HG03457 (cell line): Measurements from ENCODE around the gene CTDSPL.
A peak's percentile ranks its signal among the peaks of the same experiment; 100 is the strongest.
"Not testable (repeated sequence)": the region's sequence is repeated elsewhere in the genome, so short reads cannot be mapped to it uniquely, and the experiment has no call there.

Experiments used
- ATAC-seq: cut with Tn5 transposase; IDR thresholded peaks from one replicate; pipeline ENCODE4 v1.9.1; 2021; ENCODE audit warnings: moderate number of reproducible peaks; ENCODE audit not compliant: unreplicated experiment

Gene CTDSPL

DNA sequence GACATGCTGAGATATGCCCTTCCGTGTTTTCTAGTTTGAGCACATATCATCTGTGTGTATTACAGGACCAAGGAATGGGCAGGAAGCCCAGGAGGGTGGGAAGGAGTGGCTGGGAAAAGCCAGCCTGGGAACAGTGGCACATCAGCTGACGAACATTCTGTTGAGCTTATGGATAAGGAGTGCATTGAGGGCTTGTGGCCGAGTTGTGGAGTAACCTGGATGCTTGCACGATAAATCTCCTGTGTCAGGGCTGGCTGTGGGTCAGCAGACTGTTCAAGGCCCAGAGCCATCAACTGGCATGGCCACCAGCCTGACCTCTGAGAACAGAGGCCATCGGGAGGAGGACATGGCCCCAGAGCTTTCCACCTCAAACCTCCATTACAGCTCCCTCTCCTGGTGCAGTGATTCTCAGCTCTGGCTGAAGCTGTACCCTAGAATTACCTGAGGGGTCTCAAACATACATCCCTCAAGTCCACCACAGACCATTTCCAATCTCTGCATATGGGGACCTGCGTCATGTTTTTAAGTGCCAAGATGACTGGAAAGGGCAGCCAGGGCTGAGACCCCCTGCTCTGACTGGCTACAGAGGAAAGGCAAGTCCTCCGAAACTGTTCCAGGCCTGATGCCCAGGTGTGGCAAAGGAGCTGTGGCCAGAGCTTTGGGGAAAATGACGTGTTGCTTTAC lies 124.1 kb downstream of the CTDSPL start:
- no peak for ATAC-seq

DNA sequence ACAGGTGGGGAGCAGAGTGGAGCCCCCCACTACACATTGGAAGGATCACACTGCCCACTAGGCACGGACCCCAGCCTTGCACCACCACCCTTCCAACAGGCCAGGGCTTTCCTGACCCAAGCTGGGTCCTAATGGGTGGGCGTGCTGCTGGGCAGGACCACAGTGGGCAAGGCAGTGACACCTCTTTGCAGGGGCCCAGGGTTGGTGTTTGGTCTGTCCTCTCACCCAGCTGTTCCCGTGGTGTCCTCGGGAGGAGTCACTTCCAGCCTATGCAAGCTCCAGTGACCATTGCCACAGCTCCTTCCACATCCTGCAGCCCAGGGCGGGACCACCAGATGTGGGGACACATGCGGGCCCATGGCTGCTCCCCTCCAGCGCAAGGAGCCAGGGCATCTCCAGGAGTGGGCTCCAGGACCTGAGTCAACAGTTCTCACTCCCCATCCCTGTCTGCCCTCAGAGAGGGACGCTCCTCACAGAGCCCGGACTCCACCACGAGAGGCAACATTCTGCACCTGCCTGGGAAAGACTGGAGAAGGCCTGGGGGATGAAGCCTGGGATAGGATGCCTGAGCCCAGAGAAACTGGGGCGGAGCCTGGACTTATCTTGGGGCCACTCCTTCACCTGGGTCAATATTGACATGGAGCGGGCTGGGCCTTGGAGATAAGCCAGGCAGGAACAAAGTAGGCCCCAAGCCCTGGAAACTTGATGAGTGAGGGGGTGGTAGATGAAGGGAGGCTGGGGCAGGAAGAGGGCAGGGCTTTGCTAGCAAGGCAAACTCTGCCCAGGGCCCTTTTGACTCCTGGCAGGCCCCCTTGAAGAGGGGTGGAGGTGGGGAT lies 125.0 kb downstream of the CTDSPL start:
- no peak for ATAC-seq

DNA sequence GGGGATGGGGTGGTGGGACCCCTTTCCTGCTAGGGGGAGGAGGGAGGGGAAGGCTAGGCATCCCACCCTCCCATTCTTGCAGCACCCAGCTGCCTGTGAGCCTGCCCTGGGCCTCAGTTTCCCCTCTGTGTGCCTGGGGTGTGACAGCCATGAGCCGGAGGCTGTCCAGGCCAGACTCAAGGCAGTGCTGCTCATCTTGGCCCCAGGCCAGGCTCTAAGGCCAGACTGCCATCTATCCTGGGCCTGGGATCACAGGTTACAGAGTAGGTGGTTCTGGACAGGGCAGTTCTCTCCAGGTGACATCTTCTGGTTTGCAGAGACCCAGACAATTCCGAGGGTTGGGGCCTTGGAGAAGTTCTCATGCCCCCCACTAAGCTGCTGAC lies 125.6 kb downstream of the CTDSPL start:
- no peak for ATAC-seq

DNA sequence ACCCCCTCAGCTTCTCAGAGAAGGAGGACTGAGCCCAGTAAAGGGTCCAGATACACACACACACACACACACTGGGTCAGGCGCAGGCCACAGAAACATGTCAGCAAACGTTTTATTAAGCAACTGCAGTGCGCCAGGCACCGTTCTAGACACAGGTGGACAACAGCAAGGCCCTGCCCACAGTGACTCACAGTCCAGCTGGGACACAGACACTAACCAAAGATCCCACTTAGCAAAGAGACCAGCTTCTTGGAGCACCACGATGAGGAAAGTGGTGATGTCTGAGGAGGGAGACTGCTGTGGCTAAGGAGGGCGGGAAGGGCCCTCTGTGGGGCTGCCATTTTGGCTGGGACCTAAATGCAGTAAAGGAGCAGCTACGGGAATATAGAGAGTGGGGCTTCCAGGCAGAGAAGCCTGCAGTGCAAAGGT lies 126.1 kb downstream of the CTDSPL start:
- no peak for ATAC-seq

DNA sequence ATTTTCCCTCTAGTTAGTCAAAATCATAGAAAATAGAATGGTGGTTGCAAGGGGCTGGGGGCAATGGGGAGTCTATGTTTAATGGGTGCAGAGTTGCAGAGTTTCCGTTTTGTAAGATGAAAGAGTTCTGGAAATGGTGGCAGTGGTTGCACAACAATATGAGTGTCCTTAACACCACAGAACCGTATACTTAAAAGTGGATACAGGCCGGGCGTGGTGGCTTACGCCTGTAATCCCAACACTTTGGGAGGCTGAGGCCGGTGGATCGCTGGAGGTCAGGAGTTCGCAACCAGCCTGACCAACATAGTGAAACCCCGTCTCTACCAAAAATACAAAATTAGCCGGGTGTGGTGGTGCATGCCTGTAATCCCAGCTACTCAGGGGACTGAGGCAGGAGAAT lies 126.7 kb downstream of the CTDSPL start:
- not testable (repeated sequence) for ATAC-seq

DNA sequence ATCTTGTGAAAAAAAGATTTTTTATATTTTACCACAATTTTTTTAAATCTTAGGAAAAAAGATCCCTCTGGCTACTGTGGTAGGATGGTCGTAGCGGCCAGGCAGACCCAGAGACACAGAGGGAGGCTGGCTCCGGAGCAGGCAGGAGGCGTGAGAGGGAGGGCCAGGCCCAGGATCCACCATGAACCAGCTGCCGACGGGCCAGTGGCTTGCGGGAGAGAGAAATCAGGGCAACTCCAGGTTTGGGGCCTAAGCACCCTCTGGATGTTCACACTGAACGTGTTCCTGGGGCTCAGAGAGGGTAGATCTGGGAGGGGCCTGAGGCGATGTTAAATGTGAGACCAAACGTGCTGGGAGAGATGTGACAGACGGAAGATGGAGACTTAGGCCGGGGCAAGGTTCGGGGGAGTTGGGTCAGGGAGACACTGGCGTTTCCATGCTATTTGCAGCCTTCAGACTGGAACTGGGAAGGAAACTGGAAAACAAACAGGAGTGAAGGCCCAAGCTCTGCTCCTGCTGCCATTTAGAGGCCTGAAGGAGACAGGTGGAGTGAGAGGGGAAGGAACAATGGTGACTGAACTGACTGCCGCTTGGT lies 127.3 kb downstream of the CTDSPL start:
- ATAC-seq, result no peak

DNA sequence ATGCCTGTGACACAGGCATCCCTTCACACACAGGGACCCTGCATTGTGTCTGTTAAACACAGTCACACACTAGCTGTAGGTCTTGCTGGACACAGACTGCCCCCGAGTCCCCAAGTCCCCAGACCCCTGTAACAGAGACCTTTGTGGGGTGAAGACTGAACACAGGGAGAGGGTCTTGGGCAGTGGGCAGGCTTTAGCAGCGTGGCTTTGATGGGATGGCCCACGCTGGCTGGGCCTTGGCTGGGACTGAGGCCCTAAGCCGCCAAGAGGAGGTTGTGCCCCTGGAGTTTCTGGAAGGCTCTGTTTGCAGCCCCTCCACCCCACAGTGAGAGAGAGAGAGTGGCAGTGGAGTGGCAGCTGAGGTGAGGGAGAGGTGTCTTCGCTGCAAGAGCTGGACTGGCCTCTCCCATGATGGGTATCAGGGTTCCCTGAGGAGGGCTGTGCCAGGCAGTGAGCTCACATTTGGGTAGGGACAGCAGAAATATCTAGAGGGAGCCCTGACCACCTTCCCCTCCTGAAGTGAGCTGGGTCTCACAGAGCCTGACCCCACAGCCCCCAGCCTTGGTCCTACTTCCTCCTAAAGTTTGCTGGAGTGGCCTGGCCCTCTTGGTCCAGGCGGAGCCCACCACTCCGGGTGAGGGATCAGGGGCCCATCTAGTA lies 128.3 kb downstream of the CTDSPL start:
- no peak for ATAC-seq

DNA sequence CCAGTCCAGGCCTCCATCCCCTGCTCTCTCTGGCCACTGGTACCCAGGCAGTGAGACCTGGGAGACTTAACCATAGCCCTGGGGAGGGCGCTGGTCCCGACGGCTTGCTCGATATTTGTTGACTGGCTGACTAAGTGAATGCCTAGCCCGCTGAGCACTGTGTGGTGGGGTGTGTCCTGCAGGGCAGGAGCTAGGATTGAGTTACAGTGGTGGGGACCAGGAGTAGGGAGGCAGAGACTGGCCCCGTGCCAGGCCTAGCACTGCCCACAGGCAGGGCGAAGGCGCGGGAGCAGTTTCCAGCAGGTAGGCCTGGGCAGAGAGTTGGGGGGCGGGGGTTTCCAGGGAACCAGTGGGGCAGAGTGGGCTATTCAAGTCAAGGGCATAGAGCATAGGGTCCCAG lies 128.8 kb downstream of the CTDSPL start, which contains the start of gene VILL:
TSS of gene VILL (plus strand) at position 260 of the 400 bp plus-strand sequence. CDS start 2,887 bp downstream, outside the sequence.
- no peak for ATAC-seq

DNA sequence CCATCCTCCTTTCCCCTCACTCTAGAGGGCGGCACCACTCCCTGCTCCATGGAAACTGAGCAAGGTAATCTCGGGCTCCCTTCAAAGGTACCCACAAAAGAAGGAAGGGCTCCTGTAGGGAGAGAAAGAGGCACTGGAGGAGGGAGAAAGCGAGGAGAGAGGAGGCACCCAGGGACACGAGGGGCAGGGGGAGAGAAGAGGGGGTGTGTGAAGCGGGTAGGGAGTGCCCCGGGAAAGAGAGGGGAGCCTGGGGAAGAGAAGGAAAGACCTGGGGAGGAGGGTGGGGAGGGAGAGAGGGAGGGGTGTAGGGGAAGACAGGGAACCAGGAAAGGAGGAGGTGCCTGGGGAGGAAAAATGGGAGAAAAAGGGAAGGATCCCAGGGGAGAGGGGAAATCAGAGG lies 129.4 kb downstream of the CTDSPL start:
- ATAC-seq, result no peak

DNA sequence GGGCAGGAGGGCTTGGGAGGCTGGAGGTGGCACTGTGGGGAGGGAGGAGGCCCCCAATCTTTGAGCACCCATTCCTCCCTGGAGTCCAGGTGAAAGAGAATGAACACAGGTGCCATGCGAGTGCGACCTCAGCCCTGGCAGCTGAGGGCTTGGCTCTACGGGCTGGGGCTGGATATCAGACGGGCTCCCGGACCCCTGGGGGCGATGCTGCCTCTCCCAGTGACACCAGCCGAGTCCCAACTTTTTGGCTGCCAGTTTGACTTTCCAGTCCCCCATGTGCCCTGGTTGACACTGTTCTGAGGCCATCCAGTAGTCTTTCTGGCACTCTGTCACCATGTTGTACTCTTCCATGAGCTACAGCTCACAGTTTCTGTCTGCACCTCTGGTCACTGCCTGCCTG lies 130.1 kb downstream of the CTDSPL start:
- ATAC-seq, result no peak

DNA sequence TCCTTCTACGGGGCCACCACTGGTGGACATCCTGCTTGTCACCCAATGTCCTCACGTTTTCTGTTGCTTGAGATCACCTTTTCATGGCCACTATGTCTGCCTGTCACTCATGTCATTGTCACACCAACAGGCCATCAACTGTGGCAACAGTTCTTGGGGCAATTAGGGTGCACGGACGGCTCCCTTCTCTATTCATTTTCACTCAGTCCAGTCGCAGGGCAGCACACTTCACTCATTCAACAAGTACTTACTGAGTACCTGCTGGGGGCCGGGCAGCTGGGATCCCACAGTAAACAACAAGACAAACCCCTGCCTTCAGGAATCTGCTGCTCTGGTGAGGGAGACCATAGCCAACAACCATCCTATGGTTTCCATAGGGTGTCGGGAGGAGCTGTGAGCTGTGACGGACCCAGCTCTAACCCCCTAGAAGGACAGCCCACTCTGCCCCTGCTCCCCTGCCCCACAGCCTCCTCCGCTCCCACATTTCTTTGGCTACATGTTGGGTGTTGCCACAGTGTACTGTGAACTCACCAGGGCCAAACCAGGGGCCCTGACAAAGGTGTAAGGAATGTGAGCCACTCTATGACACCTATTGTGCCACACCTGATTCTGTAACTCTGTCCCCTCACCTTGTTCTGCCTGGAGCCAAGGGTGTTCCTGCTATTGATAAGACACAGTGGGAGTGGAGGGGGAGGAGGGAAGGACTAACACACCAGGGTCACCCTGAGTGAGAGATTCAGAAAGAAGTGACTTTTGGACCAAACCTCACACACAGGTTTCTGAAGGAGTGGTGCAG lies 130.8 kb downstream of the CTDSPL start:
- no peak for ATAC-seq

DNA sequence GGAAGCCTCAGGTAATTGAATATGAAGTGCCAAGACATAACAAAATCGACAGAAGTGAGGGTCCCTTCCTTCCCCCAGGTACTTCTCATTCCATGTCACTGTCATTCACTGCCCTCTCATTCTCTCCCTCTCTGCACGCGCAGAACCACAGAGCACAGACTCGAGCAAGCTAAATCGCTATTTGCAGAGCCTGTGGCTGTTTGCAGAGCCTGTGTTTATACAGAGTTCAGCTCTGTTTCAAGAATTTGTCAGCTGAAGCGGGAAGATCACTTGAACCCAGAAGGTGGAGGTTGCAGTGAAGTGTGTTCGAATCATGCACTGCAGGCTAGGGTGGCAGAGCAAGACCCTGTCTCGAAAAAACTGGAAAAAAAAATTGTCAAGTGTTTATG lies 131.4 kb downstream of the CTDSPL start:
- no peak for ATAC-seq

DNA sequence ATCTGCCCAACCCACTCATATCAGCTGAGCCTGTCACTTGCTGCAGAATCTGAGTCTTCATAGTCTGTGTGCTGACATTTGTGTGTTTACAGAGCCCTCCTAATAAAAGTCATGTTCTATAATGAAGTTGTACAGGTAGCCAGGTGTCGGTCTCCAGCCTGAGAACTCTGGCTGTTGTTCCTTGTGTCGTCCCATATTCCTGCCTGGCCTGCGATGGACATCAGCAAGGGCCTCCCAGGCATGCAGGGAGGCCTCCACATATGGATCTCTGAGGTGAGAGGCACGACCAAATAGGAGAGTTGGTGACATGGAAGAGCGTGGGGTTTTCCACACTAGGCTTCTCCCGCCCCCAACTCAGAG lies 131.8 kb downstream of the CTDSPL start:
- no peak for ATAC-seq

DNA sequence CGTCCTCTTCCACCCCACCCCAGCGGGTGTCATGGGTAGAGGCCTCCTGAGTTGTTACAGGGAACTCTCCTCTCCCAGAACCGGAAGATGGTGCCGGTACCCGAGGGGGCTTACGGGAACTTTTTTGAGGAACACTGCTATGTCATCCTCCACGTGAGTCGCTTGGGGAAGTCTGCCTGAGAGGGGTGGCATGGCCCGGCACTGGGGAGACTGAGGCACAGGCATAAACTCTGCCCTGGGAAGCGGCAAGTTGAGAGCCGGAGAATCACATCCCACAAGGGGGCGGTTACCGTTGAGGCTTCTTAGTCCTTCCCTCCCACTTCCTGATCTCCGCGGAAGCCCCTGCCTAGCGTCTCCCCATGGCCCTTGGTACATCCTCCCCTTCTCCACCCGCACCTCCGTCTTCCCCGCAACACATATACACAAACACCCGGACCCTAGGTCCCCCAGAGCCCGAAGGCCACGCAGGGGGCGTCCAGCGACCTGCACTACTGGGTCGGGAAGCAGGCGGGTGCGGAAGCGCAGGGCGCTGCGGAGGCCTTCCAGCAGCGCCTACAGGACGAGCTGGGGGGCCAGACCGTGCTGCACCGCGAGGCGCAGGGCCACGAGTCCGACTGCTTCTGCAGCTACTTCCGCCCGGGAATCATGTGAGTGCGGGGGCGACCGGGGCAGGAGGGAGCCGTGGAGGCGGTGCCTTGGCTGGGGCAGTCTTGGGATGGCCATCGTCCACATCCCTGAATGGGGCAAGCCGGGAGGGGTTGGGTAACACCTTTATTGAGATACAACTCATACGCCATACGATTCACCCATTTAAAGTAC lies 132.3 kb downstream of the CTDSPL start:
- ATAC-seq, result peak; percentile 49

DNA sequence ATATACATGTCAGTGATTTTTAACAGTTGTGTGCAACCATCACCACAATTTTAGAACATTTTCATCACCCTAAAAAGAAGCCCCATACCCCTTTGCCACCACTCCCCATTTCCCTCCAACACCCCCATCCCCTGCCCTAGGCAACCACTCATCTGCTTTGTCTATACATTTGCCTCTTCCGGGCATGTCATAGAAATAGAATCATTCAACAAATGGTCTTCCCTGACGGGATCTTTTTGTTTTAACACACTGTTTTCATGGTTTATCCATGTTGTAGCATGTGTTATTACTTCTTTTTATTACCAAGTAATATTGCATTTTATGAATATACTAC lies 132.9 kb downstream of the CTDSPL start:
- ATAC-seq, result no peak

DNA sequence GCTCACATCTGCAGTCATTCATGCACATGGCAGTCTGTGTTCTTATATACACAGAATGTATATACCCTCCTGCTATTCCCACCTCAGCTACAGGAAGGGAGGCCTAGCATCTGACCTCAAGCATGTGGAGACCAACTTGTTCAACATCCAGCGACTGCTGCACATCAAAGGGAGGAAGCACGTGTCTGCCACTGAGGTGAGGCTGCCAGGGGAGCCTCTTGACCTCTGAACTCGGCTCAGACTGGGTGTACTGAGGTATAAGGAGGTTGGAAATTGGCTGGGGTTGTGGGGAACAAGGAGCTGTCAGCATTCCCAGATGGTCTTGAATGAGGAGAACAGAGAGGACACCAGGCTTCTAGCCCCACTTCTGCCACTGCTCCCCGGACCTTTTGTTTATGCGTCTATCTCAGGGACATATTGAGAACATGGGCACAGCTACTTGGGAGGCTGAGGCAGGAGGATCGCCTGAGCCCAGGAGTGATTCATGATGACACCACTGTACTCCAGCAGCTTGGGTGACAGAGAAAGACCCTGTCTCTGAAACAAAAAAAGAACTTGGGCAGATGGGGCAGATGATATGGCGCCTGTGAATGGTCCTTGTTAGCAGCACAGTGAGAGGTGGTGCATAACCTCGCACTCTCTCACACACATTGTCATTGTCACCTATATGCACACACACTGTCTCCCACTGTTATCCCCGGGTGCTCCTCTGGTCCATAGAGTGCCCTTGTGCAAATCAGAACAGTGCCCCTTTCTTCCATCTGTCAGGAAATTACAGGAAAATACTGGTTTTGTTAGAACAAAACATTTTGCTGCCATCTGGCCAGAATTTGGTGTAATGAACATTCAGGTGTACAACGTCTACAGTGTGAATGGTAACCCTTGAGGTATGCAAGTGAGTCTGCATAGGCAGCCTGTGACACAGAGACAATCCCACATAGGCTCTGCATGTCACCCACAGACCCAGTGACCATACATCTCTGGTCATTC lies 134.3 kb downstream of the CTDSPL start:
- no peak for ATAC-seq

DNA sequence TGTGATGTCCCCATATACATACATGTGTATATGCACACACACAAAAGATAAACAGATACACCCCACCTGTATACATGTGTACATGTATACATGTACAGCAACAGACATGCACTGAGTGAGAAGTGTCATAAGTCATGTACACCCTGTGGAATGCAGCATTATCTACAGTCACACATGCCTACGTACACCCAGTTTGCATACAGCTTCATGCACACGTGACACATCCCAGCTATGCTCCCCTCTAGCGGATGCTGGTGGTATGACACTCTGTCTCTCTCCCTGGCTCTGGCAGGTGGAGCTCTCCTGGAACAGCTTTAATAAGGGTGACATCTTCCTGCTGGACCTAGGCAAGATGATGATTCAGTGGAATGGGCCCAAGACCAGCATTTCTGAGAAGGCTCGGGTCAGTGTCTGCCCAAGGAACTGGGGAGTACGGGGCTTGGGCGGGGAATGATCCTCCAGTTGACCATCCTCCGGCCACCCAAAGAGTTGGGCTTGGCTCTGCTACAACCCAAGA lies 135.2 kb downstream of the CTDSPL start:
- peak; percentile 49 for ATAC-seq

DNA sequence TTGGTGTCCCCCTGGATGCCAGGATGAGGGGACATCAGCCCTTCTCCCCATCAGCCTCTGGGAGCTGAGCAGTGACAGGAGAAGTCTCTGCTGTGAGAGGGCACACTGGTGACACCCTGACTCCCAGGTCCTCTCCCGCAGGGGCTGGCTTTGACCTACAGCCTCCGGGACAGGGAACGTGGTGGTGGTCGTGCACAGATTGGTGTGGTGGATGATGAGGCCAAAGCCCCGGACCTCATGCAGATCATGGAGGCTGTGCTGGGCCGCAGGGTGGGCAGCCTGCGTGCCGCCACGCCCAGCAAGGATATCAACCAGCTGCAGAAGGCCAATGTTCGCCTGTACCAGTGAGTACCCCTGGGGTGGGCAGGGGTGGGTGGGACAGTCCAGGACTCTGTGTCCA lies 135.7 kb downstream of the CTDSPL start:
- no peak for ATAC-seq
